ENCODE results near the gene STAP1. TPM values are rescaled to one million over a fixed set of nuclear protein-coding genes. Genes with fewer than 3 reads are reported as not detected.

The STAP1 gene
- polyA plus RNA-seq, 1 of the 3 experiments (the other 2 are of a cell fraction), result not detected

DNA sequence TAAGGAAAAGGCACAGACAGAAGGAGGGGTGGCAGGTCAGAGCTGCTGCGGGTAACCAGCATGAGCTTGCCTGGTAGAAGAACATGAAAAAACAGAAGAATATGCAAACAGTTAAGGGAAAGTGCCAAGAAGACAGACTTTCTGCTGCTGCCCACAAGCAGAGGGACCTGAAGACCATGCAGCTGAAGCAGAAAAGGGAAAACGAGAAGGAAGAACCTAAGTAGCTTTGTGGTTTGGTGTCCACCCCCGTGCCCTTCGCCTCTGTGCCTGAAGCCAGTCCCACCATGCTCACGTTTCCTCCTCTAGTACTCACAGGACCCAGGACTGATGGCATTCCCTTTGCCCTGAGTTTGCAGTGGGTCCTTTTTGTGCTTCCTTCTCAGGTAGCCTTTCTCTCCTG lies 79.6 kb downstream of the STAP1 start:
- no peak for TF ChIP-seq NFIC (IDR thresholded peaks at IDR 0.05; ENCODE audit: borderline replicate concordance)
- TF ChIP-seq RAD21 (IDR thresholded peaks at IDR 0.05; ENCODE audit: low read length), result no peak
- TF ChIP-seq ELF1 (IDR thresholded peaks at IDR 0.05), result no peak
- TF ChIP-seq, protein P1, sequence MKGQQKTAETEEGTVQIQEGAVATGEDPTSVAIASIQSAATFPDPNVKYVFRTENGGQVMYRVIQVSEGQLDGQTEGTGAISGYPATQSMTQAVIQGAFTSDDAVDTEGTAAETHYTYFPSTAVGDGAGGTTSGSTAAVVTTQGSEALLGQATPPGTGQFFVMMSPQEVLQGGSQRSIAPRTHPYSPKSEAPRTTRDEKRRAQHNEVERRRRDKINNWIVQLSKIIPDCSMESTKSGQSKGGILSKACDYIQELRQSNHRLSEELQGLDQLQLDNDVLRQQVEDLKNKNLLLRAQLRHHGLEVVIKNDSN (IDR thresholded peaks at IDR 0.05; ENCODE audit: borderline replicate concordance, low read depth), result no peak
- TF ChIP-seq RFX5 (IDR thresholded peaks at IDR 0.05; ENCODE audit: low read length), result no peak
- TF ChIP-seq, protein P2, sequence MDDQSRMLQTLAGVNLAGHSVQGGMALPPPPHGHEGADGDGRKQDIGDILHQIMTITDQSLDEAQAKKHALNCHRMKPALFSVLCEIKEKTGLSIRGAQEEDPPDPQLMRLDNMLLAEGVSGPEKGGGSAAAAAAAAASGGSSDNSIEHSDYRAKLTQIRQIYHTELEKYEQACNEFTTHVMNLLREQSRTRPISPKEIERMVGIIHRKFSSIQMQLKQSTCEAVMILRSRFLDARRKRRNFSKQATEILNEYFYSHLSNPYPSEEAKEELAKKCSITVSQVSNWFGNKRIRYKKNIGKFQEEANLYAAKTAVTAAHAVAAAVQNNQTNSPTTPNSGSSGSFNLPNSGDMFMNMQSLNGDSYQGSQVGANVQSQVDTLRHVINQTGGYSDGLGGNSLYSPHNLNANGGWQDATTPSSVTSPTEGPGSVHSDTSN (IDR thresholded peaks at IDR 0.05), result no peak
- no peak for TF ChIP-seq YY1 (IDR thresholded peaks at IDR 0.05; ENCODE audit: low read depth)
- TF ChIP-seq, protein P3, sequence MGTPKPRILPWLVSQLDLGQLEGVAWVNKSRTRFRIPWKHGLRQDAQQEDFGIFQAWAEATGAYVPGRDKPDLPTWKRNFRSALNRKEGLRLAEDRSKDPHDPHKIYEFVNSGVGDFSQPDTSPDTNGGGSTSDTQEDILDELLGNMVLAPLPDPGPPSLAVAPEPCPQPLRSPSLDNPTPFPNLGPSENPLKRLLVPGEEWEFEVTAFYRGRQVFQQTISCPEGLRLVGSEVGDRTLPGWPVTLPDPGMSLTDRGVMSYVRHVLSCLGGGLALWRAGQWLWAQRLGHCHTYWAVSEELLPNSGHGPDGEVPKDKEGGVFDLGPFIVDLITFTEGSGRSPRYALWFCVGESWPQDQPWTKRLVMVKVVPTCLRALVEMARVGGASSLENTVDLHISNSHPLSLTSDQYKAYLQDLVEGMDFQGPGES (IDR thresholded peaks at IDR 0.05; ENCODE audit: low read depth, low read length), result no peak
- TF ChIP-seq JUND (IDR thresholded peaks at IDR 0.05), result no peak
- no peak for TF ChIP-seq FOXM1 (IDR thresholded peaks at IDR 0.05; ENCODE audit: low read depth)
- TF ChIP-seq EZH2phosphoT487 (IDR thresholded peaks at IDR 0.05; ENCODE audit: borderline replicate concordance, low read depth), result no peak
- no peak for TF ChIP-seq GATA2 (CRISPR knock-in tag; IDR thresholded peaks at IDR 0.05)
- Histone ChIP-seq H4K20me1 (ENCODE audit: insufficient read depth) (no peaks in the 10 kb centered on the region), H3K79me2 (ENCODE audit: insufficient read depth) (no peaks in the 10 kb centered on the region), H3K9ac (no peak overlapping the region), H2AFZ (ENCODE audit: low read depth) (no peak overlapping the region), H3K27me3 (ENCODE audit: insufficient read depth) (no peaks in the 10 kb centered on the region), H3K4me2 (no peak overlapping the region), H3K4me1 (ENCODE audit: control insufficient read depth in 1 of 2, insufficient read depth in 2 of 2, low read depth in 1 of 2, low read length in 1 of 2) (peaks cover 0 to 2% of the 10 kb centered on the region in 2 experiments; a peak in 1 of 4 replicates), H3K9me3 (no peaks in the 10 kb centered on the region), H3F3A (replicated peaks; ENCODE audit: insufficient read depth) (peaks cover 20% of the 10 kb centered on the region), H3K4me3 (ENCODE audit: low read depth in 2 of 2, low read length in 1 of 2) (no peak overlapping the region), H3K27ac (ENCODE audit: low read depth in 2 of 2, low read length in 1 of 2) (no peak overlapping the region), H3K9me2 (no peaks in the 10 kb centered on the region; the same call in 1 of the 2 replicates), H3K36me3 (replicated peaks in 1 of 2; ENCODE audit: control insufficient read depth in 1 of 2, insufficient read depth in 2 of 2, low read length in 1 of 2) (peaks cover 73% of the 10 kb centered on the region in 2 experiments)
- POLR2A ChIA-PET, result no interaction called here
- DNase-seq, result no peak
- WGBS (ENCODE audit: low lambda C conversion rate), result 93% methylated on average over 5 of the region's 5 CpGs
- CTCF ChIA-PET, result no interaction called here

- no peaks in the 10 kb centered on the region for H3K27me3 ChIP-seq (ENCODE audit: insufficient read depth)
- H3K79me2 ChIP-seq (ENCODE audit: insufficient read depth), result peaks cover 10% of the 10 kb centered on the region
- H3K27ac ChIP-seq (ENCODE audit: low read depth in 2 of 2, low read length in 1 of 2), result no peak overlapping the region
- no peaks in the 10 kb centered on the region for H3K4me1 ChIP-seq (ENCODE audit: control insufficient read depth in 1 of 2, insufficient read depth in 2 of 2, low read depth in 1 of 2, low read length in 1 of 2)
- H3F3A ChIP-seq (replicated peaks; ENCODE audit: insufficient read depth), result no peaks in the 10 kb centered on the region
- DNase-seq, result no peak
- peaks cover 42 to 60% of the 10 kb centered on the region in 2 experiments for H3K36me3 ChIP-seq (replicated peaks in 1 of 2; ENCODE audit: control insufficient read depth in 1 of 2, insufficient read depth in 2 of 2, low read length in 1 of 2)
- no peak overlapping the region for H3K9ac ChIP-seq
- CTCF ChIA-PET, result no interaction called here
- H2AFZ ChIP-seq (ENCODE audit: low read depth), result no peak overlapping the region
- no peak overlapping the region for H3K4me2 ChIP-seq
- no peaks in the 10 kb centered on the region for H3K9me3 ChIP-seq
- H4K20me1 ChIP-seq (ENCODE audit: insufficient read depth), result no peaks in the 10 kb centered on the region
- POLR2A ChIA-PET, result no interaction called here
- H3K9me2 ChIP-seq, result no peaks in the 10 kb centered on the region
- no peak overlapping the region for H3K4me3 ChIP-seq (ENCODE audit: low read depth in 2 of 2, low read length in 1 of 2)
- TF ChIP-seq MXI1 (IDR thresholded peaks at IDR 0.05; ENCODE audit: low read depth, low read length) (no peak), JUND (IDR thresholded peaks at IDR 0.05) (no peak), SMC3 (IDR thresholded peaks at IDR 0.05; ENCODE audit: low read depth, low read length) (no peak), POLR2AphosphoS5 (IDR thresholded peaks at IDR 0.05; ENCODE audit: low read depth, low read length) (no peak), FOXJ3 (CRISPR knock-in tag; IDR thresholded peaks at IDR 0.05) (no peak), MAX (IDR thresholded peaks at IDR 0.05; ENCODE audit: low read depth) (no peak), RCOR1 (IDR thresholded peaks at IDR 0.05; ENCODE audit: low read length) (no peak), FOXM1 (IDR thresholded peaks at IDR 0.05; ENCODE audit: low read depth) (no peak), CTCF (IDR thresholded peaks at IDR 0.05) (no peak)
- TF ChIP-seq, protein P3 (IDR thresholded peaks at IDR 0.05; ENCODE audit: low read depth, low read length), result no peak
- TF ChIP-seq, protein P4, sequence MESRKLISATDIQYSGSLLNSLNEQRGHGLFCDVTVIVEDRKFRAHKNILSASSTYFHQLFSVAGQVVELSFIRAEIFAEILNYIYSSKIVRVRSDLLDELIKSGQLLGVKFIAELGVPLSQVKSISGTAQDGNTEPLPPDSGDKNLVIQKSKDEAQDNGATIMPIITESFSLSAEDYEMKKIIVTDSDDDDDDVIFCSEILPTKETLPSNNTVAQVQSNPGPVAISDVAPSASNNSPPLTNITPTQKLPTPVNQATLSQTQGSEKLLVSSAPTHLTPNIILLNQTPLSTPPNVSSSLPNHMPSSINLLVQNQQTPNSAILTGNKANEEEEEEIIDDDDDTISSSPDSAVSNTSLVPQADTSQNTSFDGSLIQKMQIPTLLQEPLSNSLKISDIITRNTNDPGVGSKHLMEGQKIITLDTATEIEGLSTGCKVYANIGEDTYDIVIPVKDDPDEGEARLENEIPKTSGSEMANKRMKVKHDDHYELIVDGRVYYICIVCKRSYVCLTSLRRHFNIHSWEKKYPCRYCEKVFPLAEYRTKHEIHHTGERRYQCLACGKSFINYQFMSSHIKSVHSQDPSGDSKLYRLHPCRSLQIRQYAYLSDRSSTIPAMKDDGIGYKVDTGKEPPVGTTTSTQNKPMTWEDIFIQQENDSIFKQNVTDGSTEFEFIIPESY (IDR thresholded peaks at IDR 0.05; ENCODE audit: borderline replicate concordance, low read depth), result no peak
Measured at GRCh38 chr4:67651536-67651935, 93.0 kb downstream of the STAP1 start.

Data from SK-N-SH (cell line).